ENCODE measurements around the gene CPEB4.

GRCh38 chr5:173866243-173866857, 21.8 kb upstream of the CPEB4 start:
- TF ChIP-seq CTCF (IDR thresholded peaks at IDR 0.05; ENCODE audit: insufficient read depth, low read length, poor library complexity, severe bottlenecking) = no peak
- TF ChIP-seq EZH2phosphoT487 (conservative IDR thresholded peaks at IDR 0.05; ENCODE audit: low read length) = no peak

All from SU-DHL-6 (cell line).